HUES6 (cell line): ENCODE measurements around the gene OR52E4.

Source experiments
- H3K27ac ChIP-seq: 2 replicates; pipeline ENCODE4 v1.7.0; 2013; ENCODE audit warnings: low read depth, mild to moderate bottlenecking, low read length, inconsistent platforms
- H3K27me3 ChIP-seq: 2 replicates; pipeline ENCODE4 v1.6.1; 2013; ENCODE audit warnings: low read length; ENCODE audit not compliant: control insufficient read depth, insufficient read depth
- H3K36me3 ChIP-seq: 2 replicates; pipeline ENCODE4 v1.6.1; 2013; ENCODE audit warnings: low read length; ENCODE audit not compliant: control insufficient read depth, insufficient read depth
- H3K4me1 ChIP-seq: 2 replicates; pipeline ENCODE4 v1.6.1; 2013; ENCODE audit warnings: low read length; ENCODE audit not compliant: control insufficient read depth, insufficient read depth
- H3K4me3 ChIP-seq: 2 replicates; pipeline ENCODE4 v1.5.1; 2013; ENCODE audit warnings: low read depth, low read length
- H3K9ac ChIP-seq: one replicate; pipeline ENCODE4 v1.6.1; 2013; ENCODE audit warnings: mild to moderate bottlenecking, low read length
- H3K9me3 ChIP-seq: 2 replicates; pipeline ENCODE4 v1.6.1; 2013; ENCODE audit warnings: low read depth, low read length; ENCODE audit not compliant: control insufficient read depth, insufficient read depth

OR52E4 gene

GRCh38 chr11:5928811-5929210, 48.4 kb downstream of the OR52E4 start:
- no peak overlapping the region for H3K4me3 ChIP-seq
- H3K36me3 ChIP-seq, result no peaks in the 10 kb centered on the region
- no peaks in the 10 kb centered on the region for H3K27me3 ChIP-seq
- H3K9me3 ChIP-seq, result peaks cover 39% of the 10 kb centered on the region
- H3K27ac ChIP-seq, result no peak overlapping the region
- no peak overlapping the region for H3K9ac ChIP-seq
- H3K4me1 ChIP-seq, result no peaks in the 10 kb centered on the region

GRCh38 chr11:5929571-5930368, 49.3 kb downstream of the OR52E4 start:
- Histone ChIP-seq H3K9me3 (peaks cover 39% of the 10 kb centered on the region), H3K4me3 (no peak overlapping the region), H3K27me3 (no peaks in the 10 kb centered on the region), H3K36me3 (no peaks in the 10 kb centered on the region), H3K27ac (no peak overlapping the region), H3K4me1 (no peaks in the 10 kb centered on the region), H3K9ac (no peak overlapping the region)

DNA sequence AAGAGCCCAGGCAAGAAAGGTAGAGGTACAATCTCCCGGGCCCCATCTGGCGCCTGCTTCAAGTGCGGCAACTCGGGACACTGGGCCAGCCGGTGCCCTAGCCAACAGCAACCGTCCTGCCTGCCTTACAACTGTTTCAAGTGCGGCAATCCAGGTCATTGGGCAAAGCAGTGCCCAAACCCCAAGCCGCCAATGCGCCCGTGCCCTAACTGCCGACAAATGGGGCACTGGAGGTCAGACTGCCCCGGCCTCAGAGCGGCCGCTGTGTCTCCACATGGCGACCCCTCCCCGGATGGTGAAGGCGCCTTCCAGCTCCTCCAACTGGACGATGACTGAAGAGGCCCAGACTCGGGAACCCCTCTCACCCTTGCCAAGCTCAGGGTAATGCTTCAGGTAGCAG, 50.2 kb downstream of the OR52E4 start:
- Histone ChIP-seq H3K27me3 (no peaks in the 10 kb centered on the region), H3K9ac (no peak overlapping the region), H3K27ac (no peak overlapping the region), H3K36me3 (no peaks in the 10 kb centered on the region), H3K9me3 (peaks cover 43% of the 10 kb centered on the region), H3K4me3 (no peak overlapping the region), H3K4me1 (no peaks in the 10 kb centered on the region)

- H3K4me3 ChIP-seq, result no peak overlapping the region
- H3K27ac ChIP-seq, result no peak overlapping the region
Observed at GRCh38 chr11:5931061-5931460, 50.6 kb downstream of the OR52E4 start.

DNA sequence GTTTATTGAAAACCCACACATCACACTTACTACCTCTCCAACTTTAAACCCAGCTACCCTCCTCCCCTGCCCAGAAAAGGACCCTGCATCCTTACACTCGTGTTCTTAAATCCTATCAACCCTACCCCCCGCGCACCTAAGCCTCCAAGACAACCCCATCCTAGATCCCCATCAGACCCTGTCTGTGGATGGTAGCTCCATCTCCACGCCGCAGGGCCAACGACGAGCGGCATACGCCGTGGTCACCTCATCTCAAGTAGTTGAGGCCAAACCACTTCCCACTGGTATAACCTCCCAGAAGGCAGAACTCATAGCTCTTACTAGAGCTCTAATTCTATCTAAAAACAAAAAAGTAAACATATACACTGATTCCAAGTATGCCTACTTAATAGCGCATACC, 52.2 kb downstream of the OR52E4 start:
- H3K36me3 ChIP-seq, result no peaks in the 10 kb centered on the region
- H3K9me3 ChIP-seq, result peaks cover 43% of the 10 kb centered on the region
- no peak overlapping the region for H3K27ac ChIP-seq
- H3K4me3 ChIP-seq, result no peak overlapping the region
- H3K27me3 ChIP-seq, result no peaks in the 10 kb centered on the region
- H3K9ac ChIP-seq, result no peak overlapping the region
- H3K4me1 ChIP-seq, result no peaks in the 10 kb centered on the region

More at GRCh38 chr11:5931061-5931460, 50.6 kb downstream of the OR52E4 start:
- Histone ChIP-seq H3K9me3 (peaks cover 43% of the 10 kb centered on the region), H3K36me3 (no peaks in the 10 kb centered on the region), H3K27me3 (no peaks in the 10 kb centered on the region), H3K4me1 (no peaks in the 10 kb centered on the region), H3K9ac (no peak overlapping the region)

GRCh38 chr11:5933116-5933515, 52.7 kb downstream of the OR52E4 start:
- no peaks in the 10 kb centered on the region for H3K27me3 ChIP-seq
- H3K4me3 ChIP-seq, result no peak overlapping the region
- no peak overlapping the region for H3K27ac ChIP-seq
- H3K4me1 ChIP-seq, result no peaks in the 10 kb centered on the region
- no peak overlapping the region for H3K9ac ChIP-seq
- no peaks in the 10 kb centered on the region for H3K36me3 ChIP-seq
- H3K9me3 ChIP-seq, result peaks cover 42% of the 10 kb centered on the region
